Measurements from ENCODE around the gene TRPM2. TPM values are rescaled to one million over a fixed set of nuclear protein-coding genes. Genes with fewer than 3 reads are reported as not detected.
A peak's percentile ranks its signal among the peaks of the same experiment; 100 is the strongest.

The TRPM2 gene
- total and polyA plus RNA-seq, 2 of the 8 experiments (the other 6 are each of a cell fraction or from before 2014, with no cell fraction given) = 0.27 to 0.28 TPM

- peaks cover 0 to 5% (median under 1%) of the 10 kb centered on the region in 4 experiments; a peak in 2 of 7 replicates for H3K4me1 ChIP-seq (replicated peaks in 1 of 4; ENCODE audit: control insufficient read depth in 3 of 4, insufficient read depth in 4 of 4, low read length in 3 of 4)
- no peak overlapping the region for H3K14ac ChIP-seq (ENCODE audit: insufficient read length)
- H3K56ac ChIP-seq (replicated peaks; ENCODE audit: insufficient read length, low read depth, low read length) = no peak overlapping the region
- H3K4ac ChIP-seq (replicated peaks; ENCODE audit: insufficient read length, low read depth, low read length) = no peak overlapping the region
- H3K23me2 ChIP-seq (ENCODE audit: low read depth, low read length) = no peaks in the 10 kb centered on the region; the same call in 1 of the 2 replicates
- no peak overlapping the region for H4K8ac ChIP-seq (ENCODE audit: extremely low read depth, insufficient read depth, low read length)
- no peak overlapping the region for H2BK15ac ChIP-seq (ENCODE audit: low read length)
- H3K9ac ChIP-seq (replicated peaks in 1 of 4; ENCODE audit: extremely low read depth in 1 of 4, low read depth in 3 of 4, low read length in 3 of 4) = no peak overlapping the region
- 88% methylated on average over 8 of the region's 8 CpGs; no CpG with 5 or more reads in 1 of the 2 experiments for WGBS, 2 experiments (ENCODE audit: extremely low coverage in 1 of 2, insufficient coverage in 1 of 2, insufficient read length in 1 of 2, insufficient replicate concordance in 2 of 2, low coverage in 1 of 2, low lambda C conversion rate in 2 of 2, missing lambda C conversion rate in 1 of 2)
- H3K27ac ChIP-seq (ENCODE audit: low read depth, low read length) = no peak overlapping the region
- no peak overlapping the region for H3K4me3 ChIP-seq (ENCODE audit: extremely low read depth in 1 of 4, insufficient read depth in 2 of 4, low read depth in 3 of 4, low read length in 4 of 4)
- H3K36me3 ChIP-seq (ENCODE audit: control insufficient read depth in 2 of 4, insufficient read depth in 4 of 4, low read length in 3 of 4) = no peaks in the 10 kb centered on the region
- no peaks in the 10 kb centered on the region for H3K79me1 ChIP-seq (ENCODE audit: low read depth, low read length)
- no peak for DNase-seq (ENCODE audit: low read depth in 1 of 2, low spot score in 2 of 2)
- H2BK120ac ChIP-seq (replicated peaks; ENCODE audit: low read depth, low read length) = no peak overlapping the region
- no peak overlapping the region for H2AK5ac ChIP-seq (ENCODE audit: low read depth, low read length)
- no peaks in the 10 kb centered on the region for H3K79me2 ChIP-seq (ENCODE audit: control insufficient read depth in 1 of 2, insufficient read depth in 2 of 2, low read length in 2 of 2)
- H2AFZ ChIP-seq (ENCODE audit: low read length) = no peak overlapping the region
- TF ChIP-seq, protein P1, sequence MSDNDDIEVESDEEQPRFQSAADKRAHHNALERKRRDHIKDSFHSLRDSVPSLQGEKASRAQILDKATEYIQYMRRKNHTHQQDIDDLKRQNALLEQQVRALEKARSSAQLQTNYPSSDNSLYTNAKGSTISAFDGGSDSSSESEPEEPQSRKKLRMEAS (IDR thresholded peaks at IDR 0.05) = peak; percentile 21; the same call in 1 of the 2 replicates
- TF ChIP-seq BRCA1 (IDR thresholded peaks at IDR 0.05; ENCODE audit: low read depth, low read length) = no peak
- TF ChIP-seq POU5F1 (IDR thresholded peaks at IDR 0.05; ENCODE audit: low read depth, low read length) = no peak
- H3K4me2 ChIP-seq (ENCODE audit: insufficient read depth in 1 of 2, low read depth in 2 of 2, low read length in 2 of 2) = no peak overlapping the region
- no peaks in the 10 kb centered on the region for H3K9me3 ChIP-seq (ENCODE audit: insufficient read depth in 2 of 2, low read depth in 1 of 2, low read length in 1 of 2)
- H4K91ac ChIP-seq (replicated peaks; ENCODE audit: insufficient read length, low read length) = no peak overlapping the region
- POLR2A ChIA-PET (ENCODE audit: partially characterized antibody) = interaction anchor here (1.4 kb wide), 1 partner anchor 15 kb away, joined by 5 read pairs; the partner anchor contains the start of gene CFAP410
- H3K27me3 ChIP-seq (replicated peaks in 1 of 4; ENCODE audit: control insufficient read depth in 3 of 4, extremely low read depth in 1 of 4, insufficient read depth in 3 of 4, low read length in 3 of 4) = peaks cover 17 to 37% (median 26%) of the 10 kb centered on the region in 4 experiments; a peak in 6 of 7 replicates
- no peaks in the 10 kb centered on the region for H4K20me1 ChIP-seq (replicated peaks in 1 of 2; ENCODE audit: control insufficient read depth in 1 of 2, insufficient read depth in 2 of 2, low read length in 2 of 2)
- H2BK5ac ChIP-seq (ENCODE audit: low read depth, low read length) = no peak overlapping the region
- CTCF ChIA-PET (ENCODE audit: partially characterized antibody) = interaction anchor here (0.9 to 3.3 kb wide), 4 partner anchors 8 to 413 kb away, joined by 3 to 11 read pairs (median 4); no protein-coding TSS in a partner anchor
- no peak overlapping the region for H2BK20ac ChIP-seq (ENCODE audit: low read length)
- H4K5ac ChIP-seq (ENCODE audit: insufficient read length, low read depth, low read length) = no peak overlapping the region
- FAIRE-seq = no peak
- H2BK12ac ChIP-seq (ENCODE audit: low read depth, low read length) = no peak overlapping the region
- H3K23ac ChIP-seq (ENCODE audit: insufficient read length) = no peak overlapping the region
- no peak overlapping the region for H3K18ac ChIP-seq (ENCODE audit: extremely low read depth, low read length)
Observed at GRCh38 chr21:44354001-44354405, 582 bp downstream of the TRPM2 start.

Data from H1 (cell line).